Measurements from ENCODE around the gene C9orf57.
"Not testable (repeated sequence)": the region's sequence is repeated elsewhere in the genome, so short reads cannot be mapped to it uniquely, and the experiment has no call there.

Gene C9orf57, protein sequence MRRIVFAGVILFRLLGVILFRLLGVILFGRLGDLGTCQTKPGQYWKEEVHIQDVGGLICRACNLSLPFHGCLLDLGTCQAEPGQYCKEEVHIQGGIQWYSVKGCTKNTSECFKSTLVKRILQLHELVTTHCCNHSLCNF

DNA sequence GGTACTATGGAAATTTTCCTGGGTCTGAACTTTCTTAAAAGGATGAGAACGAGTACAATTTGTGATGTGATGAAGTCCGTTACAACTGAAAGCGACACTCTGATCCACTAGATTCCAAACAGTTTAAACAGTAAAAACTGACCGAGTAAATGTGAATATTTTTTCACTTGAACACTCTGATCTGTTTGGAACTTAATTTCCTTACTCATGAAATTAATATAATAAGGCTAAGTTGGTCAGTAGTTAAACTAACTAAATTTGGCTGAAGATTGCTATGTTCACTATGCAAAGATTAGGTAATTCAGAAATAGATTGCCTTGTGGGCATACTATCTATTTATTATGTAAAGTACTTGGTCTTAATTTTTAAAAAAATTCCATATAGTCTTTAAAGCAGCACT is at the start of gene C9orf57:
C9orf57 (minus strand) TSS at position 101 of the 400 bp plus-strand sequence. CDS start 1,282 bp downstream, outside the sequence.
- Histone ChIP-seq H3K36me3 (ENCODE audit: control insufficient read depth in 5 of 5, insufficient read depth in 5 of 5, low read length in 5 of 5) (no peaks in the 10 kb centered on the region), H3K4me3 (ENCODE audit: low read depth in 1 of 5, low read length in 5 of 5) (no peak within 1 kb of the TSS), H3K4me1 (ENCODE audit: control insufficient read depth in 5 of 5, insufficient read depth in 5 of 5, low read length in 5 of 5) (no peaks in the 10 kb centered on the region), H3K9me3 (ENCODE audit: control insufficient read depth in 5 of 5, low read length in 5 of 5) (no peaks in the 10 kb centered on the region), H3K27me3 (ENCODE audit: control insufficient read depth in 5 of 5, insufficient read depth in 4 of 5, low read length in 5 of 5) (no peaks in the 10 kb centered on the region), H3K9ac (ENCODE audit: low read length in 5 of 5) (no peak within 1 kb of the TSS), H3K27ac (ENCODE audit: low read depth, low read length) (no peak within 1 kb of the TSS)

DNA sequence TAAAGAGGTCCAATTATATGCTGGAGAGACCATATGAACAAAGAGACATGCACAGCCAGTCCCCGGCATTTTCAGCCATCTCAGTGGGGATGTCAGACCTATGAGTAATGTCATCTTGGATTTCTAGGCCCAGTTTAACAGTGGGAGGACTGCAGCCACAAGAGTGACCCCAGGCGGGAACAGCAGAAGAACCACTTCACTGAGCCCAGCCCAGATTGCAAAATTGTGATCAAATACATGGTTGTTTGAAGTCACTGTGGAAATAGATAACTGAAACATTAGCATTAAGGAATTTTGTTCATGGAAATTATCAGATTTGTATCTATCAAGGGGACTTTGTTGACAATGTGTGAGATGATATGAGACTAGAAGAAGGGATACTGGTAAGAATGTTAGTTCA is 42.1 kb upstream of the C9orf57 start:
- Histone ChIP-seq H3K4me3 (ENCODE audit: low read depth in 1 of 5, low read length in 5 of 5) (no peak overlapping the region), H3K27me3 (ENCODE audit: control insufficient read depth in 5 of 5, insufficient read depth in 4 of 5, low read length in 5 of 5) (no peaks in the 10 kb centered on the region), H3K9ac (ENCODE audit: low read length in 5 of 5) (no peak overlapping the region), H3K36me3 (ENCODE audit: control insufficient read depth in 5 of 5, insufficient read depth in 5 of 5, low read length in 5 of 5) (no peaks in the 10 kb centered on the region), H3K4me1 (ENCODE audit: control insufficient read depth in 5 of 5, insufficient read depth in 5 of 5, low read length in 5 of 5) (no peaks in the 10 kb centered on the region), H3K27ac (ENCODE audit: low read depth, low read length) (no peak overlapping the region), H3K9me3 (ENCODE audit: control insufficient read depth in 5 of 5, low read length in 5 of 5) (peaks cover 0 to 5% (median 3%) of the 10 kb centered on the region in 5 donors)

DNA sequence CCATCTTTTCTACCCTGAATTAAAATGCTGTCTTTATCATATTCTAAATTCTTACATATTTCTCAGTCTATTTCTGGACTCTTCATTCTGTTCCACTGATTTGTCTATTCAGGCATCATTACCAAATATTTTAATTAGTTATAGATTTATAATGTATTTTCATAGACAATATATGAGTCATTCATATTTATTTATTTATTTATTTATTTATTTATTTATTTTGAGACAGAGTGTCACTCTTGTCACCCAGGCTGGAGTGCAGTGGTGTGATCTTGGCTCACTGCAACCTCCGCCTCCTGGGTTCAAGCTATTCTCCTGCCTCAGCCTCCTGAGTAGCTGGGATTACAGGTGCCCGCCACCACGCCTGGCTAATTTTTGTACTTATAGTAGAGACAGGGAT is 35.1 kb upstream of the C9orf57 start:
- not testable (repeated sequence) for H3K9me3 ChIP-seq (ENCODE audit: control insufficient read depth in 5 of 5, low read length in 5 of 5); H3K27ac ChIP-seq (ENCODE audit: low read depth, low read length); H3K4me3 ChIP-seq (ENCODE audit: low read depth in 1 of 5, low read length in 5 of 5); H3K36me3 ChIP-seq (ENCODE audit: control insufficient read depth in 5 of 5, insufficient read depth in 5 of 5, low read length in 5 of 5); H3K4me1 ChIP-seq (ENCODE audit: control insufficient read depth in 5 of 5, insufficient read depth in 5 of 5, low read length in 5 of 5); H3K27me3 ChIP-seq (ENCODE audit: control insufficient read depth in 5 of 5, insufficient read depth in 4 of 5, low read length in 5 of 5); H3K9ac ChIP-seq (ENCODE audit: low read length in 5 of 5)

DNA sequence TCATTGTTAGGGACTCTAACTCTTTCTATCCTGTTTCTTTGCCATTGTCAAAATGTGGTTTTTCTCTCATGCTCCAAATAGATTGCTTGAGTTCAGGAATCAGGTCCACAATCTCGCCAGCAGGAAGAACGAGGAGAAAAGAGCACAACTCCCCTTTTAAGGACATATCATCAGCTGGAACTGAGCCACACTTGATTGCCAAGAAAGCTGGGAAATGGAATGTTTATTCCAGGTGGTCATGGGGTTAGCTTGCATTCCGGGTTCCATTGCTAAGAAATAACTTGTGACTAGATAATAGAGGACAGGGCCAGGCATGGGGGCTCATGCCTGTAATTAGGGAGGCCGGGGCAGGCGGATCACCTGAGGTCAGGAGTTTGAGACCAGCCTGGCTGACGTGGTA is 32.4 kb upstream of the C9orf57 start:
- Histone ChIP-seq H3K4me1 (ENCODE audit: control insufficient read depth in 5 of 5, insufficient read depth in 5 of 5, low read length in 5 of 5) (no peaks in the 10 kb centered on the region), H3K36me3 (ENCODE audit: control insufficient read depth in 5 of 5, insufficient read depth in 5 of 5, low read length in 5 of 5) (no peaks in the 10 kb centered on the region), H3K9me3 (ENCODE audit: control insufficient read depth in 5 of 5, low read length in 5 of 5) (no peaks in the 10 kb centered on the region), H3K9ac (ENCODE audit: low read length in 5 of 5) (no peak overlapping the region), H3K4me3 (ENCODE audit: low read depth in 1 of 5, low read length in 5 of 5) (no peak overlapping the region), H3K27me3 (ENCODE audit: control insufficient read depth in 5 of 5, insufficient read depth in 4 of 5, low read length in 5 of 5) (no peaks in the 10 kb centered on the region), H3K27ac (ENCODE audit: low read depth, low read length) (no peak overlapping the region)

DNA sequence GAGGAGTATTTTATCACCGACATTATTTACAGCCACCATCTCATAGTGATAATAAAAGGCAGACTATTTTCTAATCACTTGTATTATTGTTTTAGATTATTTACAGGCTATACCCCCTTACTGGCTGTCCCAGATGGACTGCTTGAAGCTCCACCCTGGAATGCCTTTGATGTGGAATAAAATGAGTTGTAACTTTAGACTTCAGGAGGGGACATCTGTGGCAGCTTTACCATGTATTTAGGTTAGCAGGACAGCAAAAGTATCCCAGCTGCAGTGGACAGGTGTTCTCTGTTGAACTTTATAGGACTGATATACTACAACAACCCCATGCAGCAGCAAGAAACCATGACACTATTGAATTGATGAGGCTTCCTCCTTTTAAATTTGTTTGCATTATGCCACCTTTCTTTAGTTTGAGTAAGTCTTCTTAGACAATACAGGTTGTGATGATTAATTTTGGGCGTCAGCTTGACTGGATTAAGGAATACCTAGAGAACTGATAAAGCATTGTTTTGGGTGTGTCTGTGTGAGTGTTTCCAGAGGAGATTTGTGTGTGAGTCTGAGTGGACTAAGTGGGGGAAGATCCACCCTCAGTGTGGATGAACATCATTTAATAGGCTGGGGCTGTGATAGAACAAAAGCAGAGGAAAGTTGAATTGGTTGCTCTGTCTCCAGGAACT is 29.2 kb upstream of the C9orf57 start:
- H3K36me3 ChIP-seq (ENCODE audit: control insufficient read depth in 5 of 5, insufficient read depth in 5 of 5, low read length in 5 of 5), result no peaks in the 10 kb centered on the region
- no peaks in the 10 kb centered on the region for H3K9me3 ChIP-seq (ENCODE audit: control insufficient read depth in 5 of 5, low read length in 5 of 5)
- H3K9ac ChIP-seq (ENCODE audit: low read length in 5 of 5), result no peak overlapping the region
- H3K27ac ChIP-seq (ENCODE audit: low read depth, low read length), result no peak overlapping the region
- H3K4me3 ChIP-seq (ENCODE audit: low read depth in 1 of 5, low read length in 5 of 5), result no peak overlapping the region
- H3K27me3 ChIP-seq (ENCODE audit: control insufficient read depth in 5 of 5, insufficient read depth in 4 of 5, low read length in 5 of 5), result no peaks in the 10 kb centered on the region
- no peaks in the 10 kb centered on the region for H3K4me1 ChIP-seq (ENCODE audit: control insufficient read depth in 5 of 5, insufficient read depth in 5 of 5, low read length in 5 of 5)

DNA sequence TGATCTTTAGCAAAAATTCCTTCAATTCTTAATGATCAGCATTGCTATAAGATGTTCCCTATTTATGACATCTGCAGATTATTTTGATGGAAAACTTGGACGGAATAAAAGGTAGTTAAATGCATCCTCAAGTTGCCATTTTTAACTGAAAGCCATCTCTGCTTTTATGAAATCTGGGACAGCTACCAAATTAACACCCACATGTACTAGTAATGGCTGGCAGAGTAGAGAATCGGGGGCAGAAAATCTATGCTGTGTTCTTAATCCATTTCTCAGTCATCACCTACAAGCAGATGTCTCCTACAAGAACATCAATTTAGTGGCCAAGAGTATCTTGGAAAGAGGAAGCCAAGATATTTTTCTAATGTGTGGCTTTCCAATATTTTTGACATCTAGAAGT is 22.1 kb upstream of the C9orf57 start:
- H3K4me3 ChIP-seq (ENCODE audit: low read depth in 1 of 5, low read length in 5 of 5), result no peak overlapping the region
- no peak overlapping the region for H3K9ac ChIP-seq (ENCODE audit: low read length in 5 of 5)
- no peaks in the 10 kb centered on the region for H3K36me3 ChIP-seq (ENCODE audit: control insufficient read depth in 5 of 5, insufficient read depth in 5 of 5, low read length in 5 of 5)
- H3K9me3 ChIP-seq (ENCODE audit: control insufficient read depth in 5 of 5, low read length in 5 of 5), result no peaks in the 10 kb centered on the region
- no peaks in the 10 kb centered on the region for H3K27me3 ChIP-seq (ENCODE audit: control insufficient read depth in 5 of 5, insufficient read depth in 4 of 5, low read length in 5 of 5)
- no peak overlapping the region for H3K27ac ChIP-seq (ENCODE audit: low read depth, low read length)
- no peaks in the 10 kb centered on the region for H3K4me1 ChIP-seq (ENCODE audit: control insufficient read depth in 5 of 5, insufficient read depth in 5 of 5, low read length in 5 of 5)

DNA sequence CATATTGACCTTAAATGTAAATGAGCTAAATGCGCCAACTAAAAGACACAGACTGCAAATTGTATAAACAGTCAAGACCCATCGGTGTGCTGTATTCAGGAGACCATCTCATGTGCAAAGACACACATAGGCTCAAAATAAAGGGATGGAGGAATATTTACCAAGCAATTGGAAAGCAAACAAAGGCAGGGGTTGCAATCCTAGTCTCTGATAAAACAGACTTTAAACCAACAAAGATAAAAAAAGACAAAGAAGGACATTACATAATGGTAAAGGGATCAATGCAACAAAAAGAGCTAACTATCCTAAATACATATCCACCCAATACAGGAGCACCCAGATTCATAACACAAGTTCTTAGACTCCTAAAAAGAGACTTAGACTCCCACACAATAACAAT is 14.3 kb upstream of the C9orf57 start:
- H3K27ac ChIP-seq (ENCODE audit: low read depth, low read length); H3K9ac ChIP-seq (ENCODE audit: low read length in 5 of 5); H3K4me1 ChIP-seq (ENCODE audit: control insufficient read depth in 5 of 5, insufficient read depth in 5 of 5, low read length in 5 of 5); H3K9me3 ChIP-seq (ENCODE audit: control insufficient read depth in 5 of 5, low read length in 5 of 5); H3K36me3 ChIP-seq (ENCODE audit: control insufficient read depth in 5 of 5, insufficient read depth in 5 of 5, low read length in 5 of 5); H3K27me3 ChIP-seq (ENCODE audit: control insufficient read depth in 5 of 5, insufficient read depth in 4 of 5, low read length in 5 of 5); H3K4me3 ChIP-seq (ENCODE audit: low read depth in 1 of 5, low read length in 5 of 5): not testable (repeated sequence)

DNA sequence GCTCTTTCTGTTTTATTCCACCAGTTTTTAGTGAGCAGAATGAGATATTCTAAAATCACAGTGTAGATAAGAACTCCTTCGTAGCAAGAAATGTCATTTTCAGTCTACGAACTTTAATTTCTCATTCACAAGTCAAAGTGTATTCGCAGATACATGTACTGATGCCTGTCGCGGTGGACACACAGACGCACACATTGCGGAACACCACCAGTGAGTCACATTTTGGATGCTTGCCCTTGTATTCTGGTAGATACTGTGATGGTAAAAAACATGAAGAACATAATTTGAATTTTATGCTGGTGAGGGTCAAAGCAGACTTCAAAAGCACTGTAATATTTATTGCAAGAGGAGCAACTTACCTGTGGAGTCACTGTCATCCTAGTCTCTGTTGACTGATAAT is 4.7 kb upstream of the C9orf57 start:
- Histone ChIP-seq H3K27ac (ENCODE audit: low read depth, low read length) (no peak overlapping the region), H3K9me3 (ENCODE audit: control insufficient read depth in 5 of 5, low read length in 5 of 5) (no peaks in the 10 kb centered on the region), H3K36me3 (ENCODE audit: control insufficient read depth in 5 of 5, insufficient read depth in 5 of 5, low read length in 5 of 5) (no peaks in the 10 kb centered on the region), H3K4me3 (ENCODE audit: low read depth in 1 of 5, low read length in 5 of 5) (no peak overlapping the region), H3K9ac (ENCODE audit: low read length in 5 of 5) (no peak overlapping the region), H3K27me3 (ENCODE audit: control insufficient read depth in 5 of 5, insufficient read depth in 4 of 5, low read length in 5 of 5) (no peaks in the 10 kb centered on the region), H3K4me1 (ENCODE audit: control insufficient read depth in 5 of 5, insufficient read depth in 5 of 5, low read length in 5 of 5) (no peaks in the 10 kb centered on the region)

DNA sequence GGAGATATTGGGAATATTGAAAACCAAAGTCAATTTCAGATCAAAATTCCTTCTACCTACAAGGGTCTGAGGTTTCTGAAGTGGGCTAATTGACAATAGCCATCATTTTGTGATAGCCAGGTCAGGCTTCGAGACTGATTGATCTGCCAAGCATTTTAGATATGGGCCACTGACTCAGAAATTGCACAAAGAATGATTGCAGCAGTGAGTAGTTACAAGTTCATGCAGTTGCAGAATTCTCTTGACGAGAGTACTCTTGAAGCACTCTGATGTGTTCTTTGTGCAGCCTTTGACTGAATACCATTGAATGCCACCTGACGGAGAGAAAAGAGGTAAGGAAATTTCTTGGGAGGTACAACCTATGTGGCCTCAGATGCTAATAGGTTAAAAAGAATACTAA is 8.3 kb downstream of the C9orf57 start:
- no peaks in the 10 kb centered on the region for H3K9me3 ChIP-seq (ENCODE audit: control insufficient read depth in 5 of 5, low read length in 5 of 5)
- no peaks in the 10 kb centered on the region for H3K4me1 ChIP-seq (ENCODE audit: control insufficient read depth in 5 of 5, insufficient read depth in 5 of 5, low read length in 5 of 5)
- no peaks in the 10 kb centered on the region for H3K27me3 ChIP-seq (ENCODE audit: control insufficient read depth in 5 of 5, insufficient read depth in 4 of 5, low read length in 5 of 5)
- no peak overlapping the region for H3K9ac ChIP-seq (ENCODE audit: low read length in 5 of 5)
- H3K27ac ChIP-seq (ENCODE audit: low read depth, low read length), result no peak overlapping the region
- H3K36me3 ChIP-seq (ENCODE audit: control insufficient read depth in 5 of 5, insufficient read depth in 5 of 5, low read length in 5 of 5), result no peaks in the 10 kb centered on the region
- no peak overlapping the region for H3K4me3 ChIP-seq (ENCODE audit: low read depth in 1 of 5, low read length in 5 of 5)

DNA sequence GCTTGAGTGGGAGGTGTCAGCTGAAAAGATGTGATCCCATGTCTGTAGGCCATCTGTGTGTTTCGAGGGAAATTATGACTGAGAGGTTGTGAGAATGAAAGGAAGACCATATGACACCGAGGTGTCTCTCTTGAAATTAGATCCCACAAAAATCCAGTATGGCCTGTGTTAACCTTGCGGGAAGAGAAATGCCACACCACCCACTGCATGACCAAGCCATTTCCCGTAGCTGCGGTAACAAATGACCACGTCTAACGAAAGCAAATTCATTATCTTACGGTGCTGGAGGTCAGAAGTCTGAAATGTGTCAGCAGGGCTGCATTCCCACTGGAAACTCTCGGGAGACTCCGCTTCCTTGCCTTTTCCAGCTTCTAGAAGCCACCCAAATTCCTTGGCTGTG is 11.6 kb downstream of the C9orf57 start:
- H3K4me3 ChIP-seq (ENCODE audit: low read depth in 1 of 5, low read length in 5 of 5), result no peak overlapping the region
- H3K27me3 ChIP-seq (ENCODE audit: control insufficient read depth in 5 of 5, insufficient read depth in 4 of 5, low read length in 5 of 5), result no peaks in the 10 kb centered on the region
- H3K4me1 ChIP-seq (ENCODE audit: control insufficient read depth in 5 of 5, insufficient read depth in 5 of 5, low read length in 5 of 5), result no peaks in the 10 kb centered on the region
- H3K9me3 ChIP-seq (ENCODE audit: control insufficient read depth in 5 of 5, low read length in 5 of 5), result no peaks in the 10 kb centered on the region
- H3K36me3 ChIP-seq (ENCODE audit: control insufficient read depth in 5 of 5, insufficient read depth in 5 of 5, low read length in 5 of 5), result no peaks in the 10 kb centered on the region
- no peak overlapping the region for H3K9ac ChIP-seq (ENCODE audit: low read length in 5 of 5)
- no peak overlapping the region for H3K27ac ChIP-seq (ENCODE audit: low read depth, low read length)

Measured in subcutaneous abdominal adipose tissue (tissue), 5 donors.